ENCODE data around the gene TRIM64.
"Not testable (repeated sequence)": the region's sequence is repeated elsewhere in the genome, so short reads cannot be mapped to it uniquely, and the experiment has no call there.

Gene TRIM64, protein sequence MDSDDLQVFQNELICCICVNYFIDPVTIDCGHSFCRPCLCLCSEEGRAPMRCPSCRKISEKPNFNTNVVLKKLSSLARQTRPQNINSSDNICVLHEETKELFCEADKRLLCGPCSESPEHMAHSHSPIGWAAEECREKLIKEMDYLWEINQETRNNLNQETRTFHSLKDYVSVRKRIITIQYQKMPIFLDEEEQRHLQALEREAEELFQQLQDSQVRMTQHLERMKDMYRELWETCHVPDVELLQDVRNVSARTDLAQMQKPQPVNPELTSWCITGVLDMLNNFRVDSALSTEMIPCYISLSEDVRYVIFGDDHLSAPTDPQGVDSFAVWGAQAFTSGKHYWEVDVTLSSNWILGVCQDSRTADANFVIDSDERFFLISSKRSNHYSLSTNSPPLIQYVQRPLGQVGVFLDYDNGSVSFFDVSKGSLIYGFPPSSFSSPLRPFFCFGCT

DNA sequence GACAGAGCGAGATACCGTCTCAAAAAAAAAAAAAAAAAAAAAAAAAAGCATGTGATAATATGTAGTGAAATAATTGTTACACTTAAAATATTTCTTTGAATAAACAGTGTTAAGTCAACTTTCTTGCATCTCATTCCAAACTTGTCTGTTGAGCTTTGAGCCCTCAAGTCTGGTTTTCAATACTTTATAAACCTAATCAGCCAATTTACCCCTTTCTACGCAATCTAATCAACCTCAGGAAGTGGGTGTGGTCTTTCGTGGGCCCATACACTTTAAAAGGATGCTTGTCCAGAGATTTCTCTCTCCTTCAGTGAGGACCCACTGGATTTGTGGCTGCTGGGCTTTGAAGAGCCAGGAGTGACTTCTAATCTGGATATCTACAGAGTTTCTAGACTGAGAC, at the start of gene TRIM64:
TRIM64 (plus strand) TSS at position 301 of the 400 bp plus-strand sequence. CDS start 2,467 bp downstream, outside the sequence.
- DNase-seq (ENCODE audit: low read depth in 2 of 3, low spot score in 1 of 3) = not testable (repeated sequence)

DNA sequence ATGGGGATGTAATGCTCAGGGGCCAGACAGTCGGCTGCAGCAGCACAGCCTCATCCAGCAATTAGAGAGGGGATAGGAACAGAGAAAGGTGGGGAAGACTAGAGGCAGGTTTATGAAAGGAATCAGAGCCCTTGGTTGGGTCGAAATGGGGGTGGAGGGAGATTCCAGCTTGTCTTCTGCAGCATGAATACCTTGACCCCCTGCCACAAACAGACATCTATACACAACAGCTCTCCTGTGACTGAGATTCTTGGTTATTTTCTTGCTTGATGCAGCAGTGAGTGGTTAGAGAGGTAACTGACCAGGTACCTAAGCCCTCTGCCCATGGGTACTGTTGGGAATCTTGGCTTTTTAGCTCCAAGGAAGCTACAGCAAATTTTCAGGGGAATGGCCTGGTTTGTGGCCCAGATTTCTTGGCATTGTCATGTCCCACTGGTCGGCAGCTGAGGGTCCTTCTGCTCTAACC, 43.6 kb upstream of the TRIM64 start, which contains the start of gene TRIM49D1:
TRIM49D1 (minus strand) TSS at position 51 of the 466 bp plus-strand sequence. CDS start 4,535 bp downstream, outside the sequence.
- DNase-seq (ENCODE audit: low read depth in 2 of 3, low spot score in 1 of 3) = no peak

DNA sequence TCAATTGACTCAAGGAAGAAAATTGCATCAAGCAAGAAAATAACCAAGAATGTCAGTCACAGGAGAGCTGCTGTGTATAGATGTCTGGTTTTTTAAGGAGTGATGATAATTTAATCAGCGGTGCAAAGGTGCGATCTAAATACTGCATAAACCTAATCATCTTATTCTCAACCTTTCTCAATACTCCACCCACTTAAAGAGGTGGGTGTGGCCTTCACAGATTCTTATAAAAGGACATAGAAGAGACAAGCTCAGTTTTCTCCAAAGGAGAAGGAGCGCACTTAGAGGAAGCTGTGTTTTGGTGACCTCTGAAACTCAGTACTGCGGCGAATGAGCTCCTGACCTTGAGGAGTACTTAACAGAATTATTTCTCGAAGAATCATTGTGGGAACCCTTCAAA, 42.1 kb upstream of the TRIM64 start, which contains the start of gene TRIM49D2:
TRIM49D2 (plus strand) TSS at position 301 of the 400 bp plus-strand sequence. CDS start 2,698 bp downstream, outside the sequence.
- not testable (repeated sequence) for DNase-seq (ENCODE audit: low read depth in 2 of 3, low spot score in 1 of 3)

DNA sequence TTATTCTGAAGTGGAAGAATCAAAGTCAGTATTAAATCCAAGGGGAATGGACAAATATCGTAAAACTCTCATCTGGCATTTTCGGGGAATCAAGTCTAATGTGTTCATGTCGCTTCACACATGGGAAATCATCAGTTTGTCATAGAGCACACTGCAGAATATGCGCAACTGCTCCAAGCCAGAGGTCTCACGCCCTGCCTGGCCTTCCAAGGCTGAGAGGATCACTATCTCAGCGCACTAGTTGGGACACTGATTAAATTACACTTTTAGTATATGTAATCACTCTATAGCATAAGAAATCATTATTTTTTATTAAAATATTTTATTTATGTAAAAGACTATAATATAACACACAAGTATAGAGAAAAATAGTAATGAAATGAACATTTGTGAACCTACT, 5.0 kb upstream of the TRIM64 start:
- not testable (repeated sequence) for DNase-seq (ENCODE audit: low read depth in 2 of 3, low spot score in 1 of 3)

Data from stimulated activated CD4-positive, alpha-beta T cell treated with anti-CD3 and anti-CD28 coated beads, Interleukin-12 subunit alpha, Interleukin-12 subunit beta, amount 100 ng/mL, for 48 hours (primary cell).